Thoracic aorta (tissue), 2 donors: ENCODE results near the gene CLDN5. TPM values are rescaled to one million over a fixed set of nuclear protein-coding genes. Genes with fewer than 3 reads are reported as not detected.

Experiments
- ATAC-seq: fragments of 150-250 bp; one replicate; pipeline ENCODE4 v1.8.0; 2017; ENCODE audit warnings: low read depth; ENCODE audit not compliant: insufficient number of reproducible peaks, low FRiP score
- DNase-seq: peaks from one replicate; pipeline ENCODE4 v3.0.0-alpha.2; 2020; ENCODE audit warnings: low spot score
- H3K27ac ChIP-seq, 2 donors: fragments of 200-600 bp; sonication (generic); 1 replicate in 1 of 2; 2 replicates in 1 of 2; pipeline ENCODE4 v1.5.1; 2016; ENCODE audit warnings: mild to moderate bottlenecking in 2 of 2, moderate library complexity in 2 of 2
- H3K27me3 ChIP-seq: fragments of 200-600 bp; sonication (generic); replicated peaks from 2 replicates; pipeline ENCODE4 v1.6.0; 2016; ENCODE audit warnings: mild to moderate bottlenecking; ENCODE audit not compliant: insufficient read depth
- H3K36me3 ChIP-seq: fragments of 200-600 bp; sonication (generic); one replicate; pipeline ENCODE4 v1.5.1; 2016
- H3K4me1 ChIP-seq, 2 donors: fragments of 200-600 bp; sonication (generic); 1 replicate in 1 of 2; 2 replicates in 1 of 2; pipeline versions ENCODE4 v1.5.1 to v1.6.0; 2016; ENCODE audit warnings: low read depth in 2 of 2, mild to moderate bottlenecking in 1 of 2; ENCODE audit not compliant: control insufficient read depth in 1 of 2
- H3K4me3 ChIP-seq: fragments of 200-600 bp; sonication (generic); 2 replicates; pipeline ENCODE4 v1.5.1; 2016; ENCODE audit warnings: mild to moderate bottlenecking
- H3K9me3 ChIP-seq: fragments of 200-600 bp; sonication (generic); 2 replicates; pipeline ENCODE4 v1.5.1; 2016
- total RNA-seq, 2 donors: library from RNA; depleted of rRNA; stranded (reverse); fragments of >200 nt; gene quantifications; one replicate each; pipeline versions ENCODE4 v1.1.0 to v1.2.3, GENCODE V29; 2016
- TF ChIP-seq, protein P1 (sequence below): fragments of 200-600 bp; sonication (generic); IDR thresholded peaks from one replicate; pipeline ENCODE4 v1.5.1; 2019; ENCODE audit warnings: antibody characterized with exemption

CLDN5 gene
- total RNA-seq, 2 donors from 2014 or later = 41.0 to 68.0 TPM

DNA sequence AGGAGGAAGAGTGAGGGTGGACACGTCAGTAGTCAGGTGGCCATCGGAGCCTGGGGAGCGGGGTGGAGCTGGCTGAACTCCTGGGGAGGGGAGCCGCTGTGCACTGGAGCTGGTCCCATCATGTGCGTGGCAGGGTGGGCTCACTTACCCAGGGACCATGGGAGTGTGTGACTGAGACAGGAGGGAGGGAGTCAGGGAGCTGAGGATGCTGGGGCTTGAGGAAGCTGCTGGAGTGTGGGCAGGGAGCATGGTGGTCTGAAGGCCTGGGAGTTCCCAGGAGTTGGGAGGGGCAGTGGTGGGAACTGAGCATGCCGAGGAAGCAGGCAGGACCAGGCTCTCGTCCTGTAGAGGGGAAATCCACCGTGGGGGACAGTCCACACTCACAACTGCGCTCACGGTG, 18.0 kb downstream of the CLDN5 start:
- H3K4me1 ChIP-seq = no peaks in the 10 kb centered on the region
- no peaks in the 10 kb centered on the region for H3K9me3 ChIP-seq
- no peaks in the 10 kb centered on the region for H3K36me3 ChIP-seq
- DNase-seq (no peak), ATAC-seq (no peak)
- TF ChIP-seq, protein P1, sequence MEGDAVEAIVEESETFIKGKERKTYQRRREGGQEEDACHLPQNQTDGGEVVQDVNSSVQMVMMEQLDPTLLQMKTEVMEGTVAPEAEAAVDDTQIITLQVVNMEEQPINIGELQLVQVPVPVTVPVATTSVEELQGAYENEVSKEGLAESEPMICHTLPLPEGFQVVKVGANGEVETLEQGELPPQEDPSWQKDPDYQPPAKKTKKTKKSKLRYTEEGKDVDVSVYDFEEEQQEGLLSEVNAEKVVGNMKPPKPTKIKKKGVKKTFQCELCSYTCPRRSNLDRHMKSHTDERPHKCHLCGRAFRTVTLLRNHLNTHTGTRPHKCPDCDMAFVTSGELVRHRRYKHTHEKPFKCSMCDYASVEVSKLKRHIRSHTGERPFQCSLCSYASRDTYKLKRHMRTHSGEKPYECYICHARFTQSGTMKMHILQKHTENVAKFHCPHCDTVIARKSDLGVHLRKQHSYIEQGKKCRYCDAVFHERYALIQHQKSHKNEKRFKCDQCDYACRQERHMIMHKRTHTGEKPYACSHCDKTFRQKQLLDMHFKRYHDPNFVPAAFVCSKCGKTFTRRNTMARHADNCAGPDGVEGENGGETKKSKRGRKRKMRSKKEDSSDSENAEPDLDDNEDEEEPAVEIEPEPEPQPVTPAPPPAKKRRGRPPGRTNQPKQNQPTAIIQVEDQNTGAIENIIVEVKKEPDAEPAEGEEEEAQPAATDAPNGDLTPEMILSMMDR = no peak
- no peaks in the 10 kb centered on the region for H3K27me3 ChIP-seq
- no peak overlapping the region for H3K4me3 ChIP-seq
- no peak overlapping the region for H3K27ac ChIP-seq

DNA sequence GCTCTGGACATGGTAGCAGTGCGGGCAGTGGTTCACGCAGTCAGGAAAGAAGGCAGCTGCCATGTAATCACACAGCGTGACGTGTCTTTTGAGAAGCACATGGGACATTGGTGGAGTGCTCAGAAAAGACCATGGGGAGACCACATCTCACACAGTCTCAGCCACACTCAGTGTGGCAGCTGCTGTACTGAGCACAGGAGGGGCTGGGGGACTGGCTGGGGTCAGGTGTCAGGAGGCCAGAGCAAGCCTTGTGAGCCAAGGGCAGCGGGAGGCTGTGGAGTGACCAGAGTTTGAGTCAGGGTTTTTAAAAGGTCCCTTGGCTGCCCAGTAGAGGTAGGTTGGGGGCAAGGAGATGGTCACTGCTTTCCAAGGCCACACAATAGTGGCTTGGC, 18.5 kb downstream of the CLDN5 start:
- H3K36me3 ChIP-seq = no peaks in the 10 kb centered on the region
- no peak for ATAC-seq
- H3K27me3 ChIP-seq = no peaks in the 10 kb centered on the region
- TF ChIP-seq, protein P1 = no peak
- no peaks in the 10 kb centered on the region for H3K4me1 ChIP-seq
- H3K9me3 ChIP-seq = no peaks in the 10 kb centered on the region
- H3K27ac ChIP-seq = no peak overlapping the region
- H3K4me3 ChIP-seq = no peak overlapping the region
- no peak for DNase-seq

DNA sequence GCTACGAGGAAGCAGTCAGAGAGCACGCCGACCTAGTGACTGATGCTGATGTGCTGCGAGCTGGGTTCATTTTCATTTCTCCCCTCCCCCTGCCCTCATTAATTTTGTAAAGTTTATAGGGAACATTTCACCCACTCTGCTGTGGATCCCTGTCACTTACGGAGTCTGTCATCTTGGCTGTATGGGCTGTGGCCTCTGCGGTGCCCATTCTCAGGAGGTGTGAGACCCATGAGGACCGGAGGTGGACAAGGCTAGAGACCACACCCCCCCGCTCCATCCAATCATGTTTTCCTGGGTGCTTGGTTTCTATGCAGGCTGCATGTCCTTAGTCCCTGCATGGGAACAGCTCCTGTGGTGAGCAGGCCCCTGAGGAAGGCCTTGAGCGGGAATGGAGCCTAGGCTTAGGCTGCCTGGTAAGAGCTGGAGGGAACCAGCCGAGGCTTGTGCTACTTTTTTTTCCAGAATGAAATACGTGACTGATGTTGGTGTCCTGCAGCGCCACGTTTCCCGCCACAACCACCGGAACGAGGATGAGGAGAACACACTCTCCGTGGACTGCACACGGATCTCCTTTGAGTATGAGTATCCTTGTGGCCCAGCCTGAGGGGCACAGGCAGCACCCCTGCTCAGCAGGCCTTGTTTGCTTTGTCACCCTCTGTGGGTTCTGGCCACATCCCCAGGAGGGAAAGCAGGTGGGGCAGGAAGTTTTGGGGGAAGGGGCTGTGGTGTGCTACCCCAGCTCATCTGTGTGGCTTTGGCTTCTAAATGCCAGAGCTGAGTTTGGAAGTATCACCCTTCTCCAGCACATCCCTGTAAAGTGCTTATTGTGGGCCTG, 19.1 kb downstream of the CLDN5 start:
- Histone ChIP-seq H3K36me3 (no peaks in the 10 kb centered on the region), H3K27ac (no peak overlapping the region), H3K27me3 (no peaks in the 10 kb centered on the region), H3K9me3 (no peaks in the 10 kb centered on the region), H3K4me1 (no peaks in the 10 kb centered on the region), H3K4me3 (no peak overlapping the region)
- DNase-seq = no peak
- ATAC-seq = no peak
- TF ChIP-seq, protein P1 = no peak

DNA sequence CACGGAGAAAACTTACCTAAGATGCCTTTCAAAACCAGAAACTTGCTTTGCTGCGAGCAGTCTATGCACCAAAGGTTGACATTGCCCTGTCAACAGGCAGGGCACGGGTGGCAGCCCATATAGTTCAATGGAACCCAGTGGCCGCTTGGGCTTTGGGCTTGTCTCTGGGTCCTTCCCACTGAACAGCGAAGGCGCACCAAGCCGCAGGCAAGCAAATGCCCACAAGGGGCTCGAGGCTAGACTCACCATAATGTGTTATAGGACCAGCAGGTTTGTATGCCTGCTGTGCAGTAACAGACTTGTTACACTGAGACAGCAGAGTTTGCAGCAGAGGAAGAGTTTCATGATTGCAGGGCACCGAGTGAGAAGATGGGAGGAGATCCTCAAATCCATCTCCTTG, 20.3 kb downstream of the CLDN5 start:
- Histone ChIP-seq H3K4me3 (no peak overlapping the region), H3K4me1 (no peaks in the 10 kb centered on the region), H3K9me3 (no peaks in the 10 kb centered on the region), H3K36me3 (no peaks in the 10 kb centered on the region), H3K27ac (no peak overlapping the region), H3K27me3 (no peaks in the 10 kb centered on the region)
- DNase-seq (no peak), ATAC-seq (no peak)
- TF ChIP-seq, protein P1 = no peak

DNA sequence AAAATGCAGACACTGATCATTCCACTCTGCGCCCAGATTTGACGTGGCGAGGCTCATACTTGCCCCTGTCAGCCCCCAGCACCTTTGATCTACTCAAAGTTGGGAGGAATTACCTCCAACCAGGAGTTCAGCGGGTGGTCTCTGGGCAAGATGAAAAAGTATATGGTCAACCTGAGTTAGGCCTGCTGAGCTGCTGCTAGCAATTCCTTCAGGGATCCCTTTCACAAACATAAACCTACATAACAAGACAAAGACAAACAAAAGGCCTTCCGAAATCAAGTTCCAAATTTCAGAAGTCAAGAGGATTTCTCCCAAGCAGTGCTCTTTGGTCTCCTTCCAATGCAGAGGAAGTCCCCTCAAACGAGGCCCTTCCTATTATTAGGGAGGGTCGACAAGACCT, 20.8 kb downstream of the CLDN5 start:
- Histone ChIP-seq H3K27ac (no peak overlapping the region), H3K27me3 (no peaks in the 10 kb centered on the region), H3K4me3 (no peak overlapping the region), H3K36me3 (no peaks in the 10 kb centered on the region), H3K9me3 (no peaks in the 10 kb centered on the region), H3K4me1 (no peaks in the 10 kb centered on the region)
- DNase-seq (no peak), ATAC-seq (no peak)
- TF ChIP-seq, protein P1 = no peak
